Measurements from ENCODE around the gene GTPBP3. TPM values are rescaled to one million over a fixed set of nuclear protein-coding genes. Genes with fewer than 3 reads are reported as not detected.

Gene GTPBP3
- total RNA-seq, 1 experiment from 2014 or later = 63.0 TPM

GRCh38 chr19:17329366-17330261, 7.7 kb upstream of the GTPBP3 start:
- Histone ChIP-seq H3K4me3 (ENCODE audit: insufficient read depth, low read depth, low read length) (no peak overlapping the region), H3K36me3 (replicated peaks; ENCODE audit: control insufficient read depth, insufficient read depth, low read length) (no peaks in the 10 kb centered on the region; the same call in 1 of the 2 replicates), H3K27me3 (ENCODE audit: control insufficient read depth, insufficient read depth, low read length) (peaks cover 13% of the 10 kb centered on the region)
- DNase-seq = no peak

GRCh38 chr19:17330262-17331044, 6.9 kb upstream of the GTPBP3 start:
- no peak for DNase-seq
- Histone ChIP-seq H3K27me3 (ENCODE audit: control insufficient read depth, insufficient read depth, low read length) (peaks cover 13% of the 10 kb centered on the region), H3K36me3 (replicated peaks; ENCODE audit: control insufficient read depth, insufficient read depth, low read length) (no peaks in the 10 kb centered on the region; the same call in 1 of the 2 replicates), H3K4me3 (ENCODE audit: insufficient read depth, low read depth, low read length) (no peak overlapping the region)

GRCh38 chr19:17331045-17331558, 6.3 kb upstream of the GTPBP3 start:
- peaks cover 13% of the 10 kb centered on the region for H3K27me3 ChIP-seq (ENCODE audit: control insufficient read depth, insufficient read depth, low read length)
- no peak overlapping the region for H3K4me3 ChIP-seq (ENCODE audit: insufficient read depth, low read depth, low read length)
- DNase-seq = no peak
- H3K36me3 ChIP-seq (replicated peaks; ENCODE audit: control insufficient read depth, insufficient read depth, low read length) = no peaks in the 10 kb centered on the region; the same call in 1 of the 2 replicates

GRCh38 chr19:17332360-17332676, 5.0 kb upstream of the GTPBP3 start:
- DNase-seq = no peak
- H3K36me3 ChIP-seq (replicated peaks; ENCODE audit: control insufficient read depth, insufficient read depth, low read length) = no peaks in the 10 kb centered on the region
- no peak overlapping the region for H3K4me3 ChIP-seq (ENCODE audit: insufficient read depth, low read depth, low read length)
- H3K27me3 ChIP-seq (ENCODE audit: control insufficient read depth, insufficient read depth, low read length) = peaks cover 13% of the 10 kb centered on the region

- Histone ChIP-seq H3K4me3 (ENCODE audit: insufficient read depth, low read depth, low read length) (no peak overlapping the region), H3K27me3 (ENCODE audit: control insufficient read depth, insufficient read depth, low read length) (peaks cover 13% of the 10 kb centered on the region), H3K36me3 (replicated peaks; ENCODE audit: control insufficient read depth, insufficient read depth, low read length) (no peaks in the 10 kb centered on the region)
- peak; percentile 92 for DNase-seq
Observed at GRCh38 chr19:17332677-17333581, 4.4 kb upstream of the GTPBP3 start.

- H3K27me3 ChIP-seq (ENCODE audit: control insufficient read depth, insufficient read depth, low read length) = peaks cover 12% of the 10 kb centered on the region
- peak; percentile 89 for DNase-seq
- peak overlapping the region; percentile 80 for H3K4me3 ChIP-seq (ENCODE audit: insufficient read depth, low read depth, low read length)
- H3K36me3 ChIP-seq (replicated peaks; ENCODE audit: control insufficient read depth, insufficient read depth, low read length) = no peaks in the 10 kb centered on the region; the same call in 1 of the 2 replicates
Observed at GRCh38 chr19:17333611-17334413, 3.5 kb upstream of the GTPBP3 start.

- peak within 1 kb of the TSS; percentile 80 for H3K4me3 ChIP-seq (ENCODE audit: insufficient read depth, low read depth, low read length)
- DNase-seq = peak; percentile 95
- H3K27me3 ChIP-seq (ENCODE audit: control insufficient read depth, insufficient read depth, low read length) = peaks cover 3% of the 10 kb centered on the region; the same call in 1 of the 2 replicates
- H3K36me3 ChIP-seq (replicated peaks; ENCODE audit: control insufficient read depth, insufficient read depth, low read length) = no peaks in the 10 kb centered on the region; the same call in 1 of the 2 replicates
Observed at GRCh38 chr19:17334414-17335409, 2.6 kb upstream of the GTPBP3 start, which contains the start of gene ANO8. ANO8 (minus strand) TSS chr19:17334855; CDS start chr19:17334670, 185 bp downstream.

- DNase-seq = no peak
- Histone ChIP-seq H3K4me3 (ENCODE audit: insufficient read depth, low read depth, low read length) (no peak overlapping the region), H3K36me3 (replicated peaks; ENCODE audit: control insufficient read depth, insufficient read depth, low read length) (no peaks in the 10 kb centered on the region; the same call in 1 of the 2 replicates), H3K27me3 (ENCODE audit: control insufficient read depth, insufficient read depth, low read length) (no peaks in the 10 kb centered on the region; the same call in 1 of the 2 replicates)
Observed at GRCh38 chr19:17335575-17335974, 1.8 kb upstream of the GTPBP3 start.

- no peaks in the 10 kb centered on the region for H3K27me3 ChIP-seq (ENCODE audit: control insufficient read depth, insufficient read depth, low read length)
- peak; percentile 84 for DNase-seq
- H3K36me3 ChIP-seq (replicated peaks; ENCODE audit: control insufficient read depth, insufficient read depth, low read length) = peaks cover 4% of the 10 kb centered on the region
- peak overlapping the region; percentile 93 for H3K4me3 ChIP-seq (ENCODE audit: insufficient read depth, low read depth, low read length)
Observed at GRCh38 chr19:17337675-17338432, 501 bp downstream of the GTPBP3 start.

- DNase-seq = no peak
- peak overlapping the region; percentile 93 for H3K4me3 ChIP-seq (ENCODE audit: insufficient read depth, low read depth, low read length)
- H3K27me3 ChIP-seq (ENCODE audit: control insufficient read depth, insufficient read depth, low read length) = no peaks in the 10 kb centered on the region
- H3K36me3 ChIP-seq (replicated peaks; ENCODE audit: control insufficient read depth, insufficient read depth, low read length) = peaks cover 4% of the 10 kb centered on the region
Observed at GRCh38 chr19:17338433-17339078, 1.2 kb downstream of the GTPBP3 start.

GRCh38 chr19:17339088-17339741, 1.9 kb downstream of the GTPBP3 start:
- H3K27me3 ChIP-seq (ENCODE audit: control insufficient read depth, insufficient read depth, low read length) = no peaks in the 10 kb centered on the region
- peaks cover 4% of the 10 kb centered on the region for H3K36me3 ChIP-seq (replicated peaks; ENCODE audit: control insufficient read depth, insufficient read depth, low read length)
- H3K4me3 ChIP-seq (ENCODE audit: insufficient read depth, low read depth, low read length) = no peak overlapping the region
- DNase-seq = peak; percentile 90

All from H7 (cell line).